ENCODE measurements around the gene PLEKHJ1.

Gene PLEKHJ1

DNA sequence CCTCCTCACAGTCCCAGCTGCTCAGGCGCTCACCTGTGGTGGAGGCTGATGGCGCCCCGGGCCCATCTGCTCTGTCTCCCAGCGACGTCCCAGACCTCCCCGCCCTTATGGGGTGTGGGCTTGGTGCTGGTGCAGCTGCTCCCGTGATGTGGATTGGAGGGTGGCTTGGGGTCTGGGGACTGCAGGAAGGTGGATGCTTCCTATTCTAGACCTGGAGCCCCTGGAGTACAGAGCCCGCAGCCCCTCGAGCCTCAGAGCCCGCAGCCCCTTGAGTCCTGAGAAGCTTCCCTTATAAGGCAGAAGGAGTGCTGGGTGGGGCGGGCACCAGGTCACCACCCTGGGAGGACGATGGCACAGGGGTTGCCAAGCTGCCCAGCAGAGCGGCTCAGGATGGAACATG lies 40.8 kb downstream of the PLEKHJ1 start:
- DNase-seq = no peak

DNA sequence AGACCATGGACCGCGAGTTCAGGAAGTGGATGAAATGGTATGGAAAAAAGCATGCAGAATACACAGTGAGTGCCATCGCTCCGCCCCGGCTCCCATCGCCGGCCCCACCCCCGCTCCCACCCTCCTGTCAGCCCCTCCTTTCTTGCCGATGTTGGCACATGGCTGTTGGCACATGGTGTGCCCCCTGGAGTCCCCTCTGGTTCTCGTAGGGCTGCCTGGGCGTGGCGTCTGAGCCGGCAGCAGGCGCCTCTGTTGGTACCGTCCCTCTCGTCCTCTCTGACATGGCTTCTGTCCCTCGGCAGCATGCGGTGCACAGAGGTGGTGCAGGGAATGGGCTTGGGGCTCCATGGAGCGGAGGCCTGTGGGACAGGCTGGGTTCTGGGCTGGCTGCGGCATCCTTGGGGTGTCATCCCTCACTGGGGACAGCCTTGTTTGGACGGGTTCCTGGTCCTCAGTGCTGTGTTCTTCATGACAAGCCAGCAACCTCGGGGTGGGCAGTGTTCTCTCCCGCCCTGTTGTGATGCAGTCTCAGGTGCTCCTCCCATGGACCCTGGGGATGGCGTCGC lies 41.5 kb downstream of the PLEKHJ1 start:
- DNase-seq = no peak

DNA sequence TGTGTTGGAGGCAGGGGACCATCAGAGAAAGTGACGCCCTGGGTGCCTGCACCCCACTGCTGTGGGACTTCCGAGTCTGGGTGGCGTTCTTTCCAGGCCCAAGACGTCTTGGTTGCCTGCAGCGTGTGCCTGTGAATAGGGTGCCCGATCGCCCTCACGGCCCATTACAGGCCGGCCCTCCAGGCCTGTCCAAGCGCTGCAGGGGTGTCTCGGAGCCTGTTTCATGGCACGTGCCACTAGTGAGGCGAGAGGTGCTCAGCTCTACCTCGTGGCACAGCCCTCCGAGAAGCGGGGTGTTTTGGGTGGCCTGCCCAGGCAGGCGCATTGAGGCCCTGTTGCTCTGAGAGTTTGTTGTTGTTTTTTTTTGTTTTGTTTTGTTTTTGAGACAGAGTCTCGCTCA lies 42.3 kb downstream of the PLEKHJ1 start:
- DNase-seq = no peak

DNA sequence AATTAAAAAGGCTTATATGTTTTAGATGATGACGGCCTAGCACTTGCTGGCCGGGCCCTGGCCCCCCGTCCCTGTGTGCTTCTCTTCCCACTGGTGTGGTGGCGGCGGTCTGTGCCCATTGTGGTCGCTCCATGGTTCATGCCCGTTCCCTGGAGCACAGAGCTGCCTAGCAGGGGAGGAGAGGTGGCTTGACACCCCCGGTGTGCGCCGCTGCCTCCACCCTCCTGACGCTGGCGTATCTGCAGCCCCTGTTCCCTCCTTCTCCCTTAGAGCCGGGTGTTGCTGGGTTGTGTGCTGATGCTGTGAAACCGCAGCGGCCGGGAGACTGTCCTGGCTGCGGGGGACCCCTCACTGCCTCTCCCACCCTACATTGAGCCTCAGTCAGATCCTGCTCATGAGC lies 43.3 kb downstream of the PLEKHJ1 start:
- DNase-seq = no peak

DNA sequence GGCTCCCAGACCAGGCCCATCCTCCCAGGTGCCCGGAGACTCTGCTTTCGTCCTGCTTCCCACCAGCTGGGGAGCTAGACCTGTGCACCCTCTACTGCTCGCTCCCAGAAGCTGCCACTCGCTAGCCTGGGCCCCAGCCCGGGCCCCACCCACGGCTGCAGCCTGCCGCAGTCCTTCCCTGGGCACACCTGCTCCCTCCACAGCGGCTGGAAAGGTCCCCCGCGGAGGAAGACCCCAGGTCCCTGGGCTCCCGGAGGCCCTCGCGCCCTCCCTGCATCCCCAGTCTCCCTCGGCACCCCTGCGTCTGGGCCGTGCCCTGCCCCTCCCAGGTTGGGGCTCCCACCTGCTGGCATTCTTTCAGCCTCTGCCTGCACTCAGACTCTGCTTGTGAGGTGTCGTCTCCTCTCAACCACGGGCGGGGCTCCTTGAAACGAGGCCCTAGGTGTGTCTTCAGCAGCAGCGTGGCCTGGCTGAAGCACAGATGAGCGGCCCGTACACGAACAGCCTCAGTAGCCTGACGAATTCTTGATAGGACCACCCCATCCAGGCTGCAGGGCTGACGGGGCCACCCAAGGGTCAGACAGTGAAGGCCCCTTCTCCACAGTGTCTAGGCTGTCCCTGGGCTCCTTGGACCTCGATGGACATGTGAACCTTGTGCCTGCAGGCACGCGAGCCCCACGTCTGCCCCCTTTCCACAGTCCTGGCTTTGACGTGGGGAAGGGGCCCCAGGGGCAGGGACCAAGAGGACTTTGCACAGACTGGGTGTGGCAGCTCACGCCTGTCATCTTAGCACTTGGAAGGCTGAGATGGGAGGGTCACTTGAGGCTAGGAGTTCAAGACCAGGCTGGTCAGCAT lies 44.4 kb downstream of the PLEKHJ1 start:
- DNase-seq = no peak

DNA sequence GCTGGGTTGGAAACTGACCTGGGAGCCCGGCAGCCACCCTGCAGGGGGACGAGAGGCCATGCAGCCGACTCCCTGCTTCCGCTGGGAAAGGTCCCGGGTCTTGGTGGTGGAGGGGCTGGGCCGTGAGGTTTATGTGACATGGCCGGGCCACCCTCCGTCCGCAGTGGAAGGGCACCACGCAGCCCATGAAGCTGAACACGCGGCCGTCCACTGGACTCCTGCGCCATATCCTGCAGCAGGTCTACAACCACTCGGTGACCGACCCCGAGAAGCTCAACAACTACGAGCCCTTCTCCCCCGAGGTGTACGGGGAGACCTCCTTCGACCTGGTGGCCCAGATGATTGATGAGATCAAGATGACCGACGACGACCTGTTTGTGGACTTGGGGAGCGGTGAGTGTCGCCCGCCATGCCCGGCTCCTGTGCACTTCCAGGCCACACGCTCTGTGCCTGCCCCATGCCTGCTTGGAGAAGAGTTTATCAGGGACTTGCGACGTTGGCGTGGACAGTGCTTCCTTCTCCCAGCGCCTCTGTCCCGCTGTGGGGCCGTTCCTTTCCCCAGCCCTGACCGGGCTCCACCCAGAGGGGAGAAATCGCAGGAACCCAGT lies 45.2 kb downstream of the PLEKHJ1 start:
- no peak for DNase-seq

DNA sequence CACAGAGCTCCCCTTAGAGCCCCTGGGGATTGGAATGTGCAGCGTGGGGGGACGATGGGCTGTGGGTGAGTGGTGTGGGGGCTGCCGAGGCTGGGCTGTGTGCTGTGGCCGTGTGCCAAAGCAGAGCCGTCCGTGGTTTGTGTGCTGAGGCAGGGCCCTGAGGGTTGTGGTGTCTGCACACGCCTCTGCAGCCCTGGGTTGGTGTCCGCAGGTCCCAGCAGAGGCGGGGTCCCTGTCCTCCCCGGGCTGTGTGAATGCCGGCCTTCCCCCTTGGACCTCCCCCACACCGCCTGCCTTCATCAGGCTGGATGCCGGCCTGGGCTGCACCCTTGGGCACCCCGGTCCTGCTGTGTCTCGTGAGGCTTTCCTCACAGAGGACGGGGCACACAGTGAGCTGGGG lies 46.2 kb downstream of the PLEKHJ1 start:
- no peak for DNase-seq

DNA sequence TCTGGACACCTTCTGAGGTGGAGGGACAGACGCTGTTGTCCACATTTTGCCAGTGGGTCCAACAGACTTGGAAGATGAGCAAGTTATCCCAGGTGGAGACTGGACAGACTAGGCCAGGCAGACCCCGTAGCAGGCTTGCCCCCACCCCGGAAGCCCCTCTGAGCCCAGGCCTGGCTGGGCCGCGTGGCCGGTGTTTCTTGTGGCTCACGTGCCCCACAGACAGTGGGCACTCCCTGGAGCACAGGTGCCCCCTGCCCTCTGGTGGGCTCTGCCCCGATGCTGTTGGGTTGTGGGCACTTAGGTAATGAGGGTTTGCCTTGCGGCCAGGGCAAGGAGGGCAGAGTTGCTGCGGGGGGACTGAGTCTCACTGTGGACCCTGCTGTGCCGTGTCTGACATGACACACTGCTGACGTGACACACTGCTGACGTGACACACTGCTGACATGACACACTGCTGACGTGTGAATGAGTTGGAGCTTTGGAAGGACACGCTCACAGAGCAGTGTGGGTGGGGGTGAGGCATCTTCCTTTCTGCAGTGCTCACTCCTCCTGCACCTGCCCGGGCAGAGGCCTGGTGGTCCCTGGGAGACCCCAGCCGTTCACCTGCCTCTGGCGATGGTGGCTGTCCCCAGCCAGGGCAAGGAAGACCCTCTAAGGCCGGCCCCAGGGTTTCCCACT lies 47.3 kb downstream of the PLEKHJ1 start:
- DNase-seq = no peak

DNA sequence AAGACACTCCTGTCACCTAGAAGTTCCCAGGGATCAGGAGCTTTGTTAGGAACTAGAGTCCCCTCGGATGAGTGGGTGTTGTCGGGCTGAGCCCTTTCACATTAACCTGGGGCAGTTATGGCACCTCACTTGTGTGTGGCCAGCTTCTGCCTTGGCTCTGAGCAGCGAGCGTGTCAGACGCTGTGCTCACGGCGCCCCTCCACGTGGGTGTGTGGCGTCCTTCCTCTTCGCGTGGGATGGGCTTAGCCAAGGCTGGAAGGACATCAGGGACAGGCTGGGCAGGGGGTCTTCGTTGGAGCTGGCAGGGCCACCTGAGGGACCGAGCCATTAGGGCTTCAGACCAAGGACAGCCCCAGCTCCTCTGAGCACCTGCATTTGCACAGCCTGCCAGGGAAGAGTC lies 49.0 kb downstream of the PLEKHJ1 start:
- DNase-seq = no peak

DNA sequence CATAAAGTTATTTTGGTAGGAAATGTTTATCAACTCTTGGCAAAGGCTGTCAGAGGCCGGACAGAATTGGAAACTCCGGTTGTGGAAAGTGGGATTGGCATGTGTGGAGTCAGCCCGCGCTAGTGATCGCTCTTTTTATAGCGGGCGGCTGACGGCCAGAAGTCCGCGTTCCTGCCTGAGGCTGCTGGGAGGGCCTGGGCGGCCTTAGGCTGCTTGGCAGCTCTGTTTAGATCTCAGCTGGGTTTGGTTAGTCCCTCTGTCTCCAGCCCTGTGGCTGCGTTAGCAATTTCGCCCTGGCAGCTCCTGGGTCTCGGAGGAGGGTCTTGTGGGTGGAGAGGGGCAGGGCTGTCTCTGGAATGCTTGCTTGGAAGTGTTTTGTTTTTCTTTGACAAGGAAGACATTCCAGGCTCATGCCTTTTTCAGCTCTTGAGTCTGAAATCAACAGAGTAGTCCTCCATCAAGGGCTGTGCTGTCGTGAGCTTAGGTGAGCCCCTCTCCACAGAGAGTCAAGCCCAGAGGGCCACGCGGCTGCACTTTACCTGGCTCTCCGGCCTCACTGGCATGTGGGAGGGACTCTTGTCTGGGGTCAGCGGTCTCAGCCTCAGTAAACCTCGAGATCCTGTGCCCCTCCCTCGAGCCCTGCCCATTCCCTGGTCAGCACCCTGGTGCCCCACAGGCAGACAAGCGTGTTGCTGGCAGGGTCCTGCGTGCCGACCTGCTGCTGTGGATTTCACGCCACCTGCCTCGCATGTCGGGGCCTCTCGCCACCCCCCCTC lies 49.9 kb downstream of the PLEKHJ1 start:
- no peak for DNase-seq

DNA sequence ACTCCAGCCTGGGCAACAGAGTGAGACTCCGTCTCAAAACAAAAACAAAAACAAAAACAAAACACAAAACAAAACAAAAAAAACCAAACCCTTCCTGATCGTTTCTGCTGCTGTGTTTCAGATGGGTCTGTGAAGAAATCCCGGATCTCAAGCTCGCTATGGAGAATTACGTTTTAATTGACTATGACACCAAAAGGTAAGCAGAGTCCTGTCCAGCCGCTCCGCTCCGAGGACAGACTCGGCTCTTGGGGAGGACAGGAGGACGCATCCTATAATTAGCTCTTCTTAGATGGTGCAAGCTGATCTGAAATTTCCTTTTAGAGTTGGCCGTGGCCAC lies 50.4 kb downstream of the PLEKHJ1 start:
- DNase-seq = no peak

DNA sequence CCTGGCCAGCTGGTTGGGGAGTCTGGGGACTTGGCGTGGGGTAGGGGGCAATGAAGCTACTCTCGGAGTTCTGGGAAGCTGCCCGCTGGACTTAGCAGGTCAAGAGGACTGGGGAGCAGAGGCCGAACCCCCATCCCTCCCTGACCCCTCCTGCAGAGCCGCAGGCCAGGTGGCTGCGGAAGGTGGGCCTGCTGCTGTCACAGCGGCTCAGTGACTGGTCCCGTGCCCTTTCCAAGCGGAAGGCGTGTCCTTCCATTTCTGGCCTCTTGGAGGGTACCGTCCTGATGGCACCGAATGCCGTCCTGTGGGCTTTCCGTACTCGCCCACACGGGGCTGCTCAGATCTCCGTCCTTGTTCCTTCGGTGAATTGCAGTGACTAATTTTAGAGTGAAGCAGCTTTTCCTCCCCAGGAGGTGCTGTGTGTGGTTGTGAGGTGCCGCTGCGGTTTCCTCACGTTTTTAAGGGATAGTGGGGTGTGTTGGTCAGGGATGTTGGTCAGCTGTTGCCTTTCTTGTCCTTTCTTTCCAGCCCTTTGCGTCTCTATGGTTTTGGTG lies 51.6 kb downstream of the PLEKHJ1 start:
- DNase-seq = no peak
